Tibial artery (tissue), 4 donors: ENCODE data around the gene CERK.

Experiments used
- DNase-seq, 2 donors: peaks; one replicate each; pipeline ENCODE4 v3.0.0-alpha.2; 2019
- H3K27ac ChIP-seq, 2 donors: fragments of 200-600 bp; sonication (generic) in 1 of 2; 1 replicate in 1 of 2; 2 replicates in 1 of 2; pipeline ENCODE4 v1.5.1; 2018 to 2019; ENCODE audit warnings: mild to moderate bottlenecking in 1 of 2
- H3K27me3 ChIP-seq, 2 donors: fragments of 200-600 bp; sonication (generic) in 1 of 2; one replicate each; pipeline versions ENCODE4 v1.5.1 to v1.6.0; 2016 to 2019
- H3K36me3 ChIP-seq, 3 donors: fragments of 200-600 bp; sonication (generic) in 2 of 3; one replicate each; pipeline ENCODE4 v1.5.1; 2016 to 2019; ENCODE audit warnings: mild to moderate bottlenecking in 2 of 3
- H3K4me1 ChIP-seq, 4 donors: fragments of 200-600 bp; sonication (generic) in 2 of 4; 1 replicate in 3 of 4; 2 replicates in 1 of 4; pipeline ENCODE4 v1.5.1; 2016 to 2019
- H3K4me3 ChIP-seq, 2 donors: fragments of 200-600 bp; sonication (generic) in 1 of 2; 1 replicate in 1 of 2; 2 replicates in 1 of 2; pipeline ENCODE4 v1.5.1; 2018 to 2019; ENCODE audit warnings: mild to moderate bottlenecking in 2 of 2
- H3K9me3 ChIP-seq, 3 donors: fragments of 200-600 bp; sonication (generic) in 1 of 3; one replicate each; pipeline ENCODE4 v1.5.1; 2016 to 2019
- CTCF ChIP-seq, 2 experiments: fragments of 200-600 bp in 1 of 2; fragments of 450-650 bp in 1 of 2; IDR thresholded peaks; one replicate each; pipeline ENCODE4 v1.5.1; 2017 to 2019; ENCODE audit warnings: antibody characterized with exemption in 2 of 2, mild to moderate bottlenecking in 1 of 2, moderate library complexity in 1 of 2
- intact Hi-C: fragments of 100-400 bp; cut with DNase I; formaldehyde crosslinking; loops from one replicate; pipeline ENCODE4 v1.15.0; 2023; ENCODE audit warnings: low total_unique reads

CERK gene

GRCh38 chr22:46660604-46661201 is 77.3 kb downstream of the CERK start:
- H3K36me3 ChIP-seq, result peaks cover 0 to 44% (median 6%) of the 10 kb centered on the region in 3 donors
- no peak overlapping the region for H3K27ac ChIP-seq
- DNase-seq, result no peak
- H3K9me3 ChIP-seq, result no peaks in the 10 kb centered on the region
- H3K4me3 ChIP-seq, result no peak overlapping the region
- H3K4me1 ChIP-seq, result peaks cover 0 to 3% (median 0%) of the 10 kb centered on the region in 4 donors
- no peaks in the 10 kb centered on the region for H3K27me3 ChIP-seq
- TF ChIP-seq CTCF (IDR thresholded peaks at IDR 0.05), result no peak
- intact Hi-C loops, result no loop called here

GRCh38 chr22:46659791-46660186 is 78.3 kb downstream of the CERK start:
- TF ChIP-seq CTCF (IDR thresholded peaks at IDR 0.05), result no peak
- no peak overlapping the region for H3K27ac ChIP-seq
- H3K36me3 ChIP-seq, result peaks cover 0 to 35% (median 5%) of the 10 kb centered on the region in 3 donors
- no peaks in the 10 kb centered on the region for H3K9me3 ChIP-seq
- no peak for DNase-seq
- no peaks in the 10 kb centered on the region for H3K27me3 ChIP-seq
- H3K4me3 ChIP-seq, result no peak overlapping the region
- intact Hi-C loops, result no loop called here
- peaks cover 0 to 3% (median 0%) of the 10 kb centered on the region in 4 donors for H3K4me1 ChIP-seq

GRCh38 chr22:46659059-46659790 is 78.8 kb downstream of the CERK start:
- intact Hi-C loops, result no loop called here
- Histone ChIP-seq H3K9me3 (no peaks in the 10 kb centered on the region), H3K4me3 (no peak overlapping the region), H3K27ac (no peak overlapping the region), H3K4me1 (peaks cover 0 to 3% (median 0%) of the 10 kb centered on the region in 4 donors), H3K27me3 (no peaks in the 10 kb centered on the region), H3K36me3 (peaks cover 0 to 29% (median 5%) of the 10 kb centered on the region in 3 donors)
- no peak for DNase-seq
- no peak for TF ChIP-seq CTCF (IDR thresholded peaks at IDR 0.05)

GRCh38 chr22:46657996-46658947 is 79.8 kb downstream of the CERK start:
- Histone ChIP-seq H3K27ac (no peak overlapping the region), H3K4me1 (peaks cover 0 to 5% (median 0%) of the 10 kb centered on the region in 4 donors), H3K9me3 (no peaks in the 10 kb centered on the region), H3K4me3 (no peak overlapping the region), H3K36me3 (peaks cover 0 to 20% (median 5%) of the 10 kb centered on the region in 3 donors), H3K27me3 (no peaks in the 10 kb centered on the region)
- intact Hi-C loops, result no loop called here
- no peak for TF ChIP-seq CTCF (IDR thresholded peaks at IDR 0.05)
- DNase-seq, result no peak

- peaks cover 0 to 10% (median 0%) of the 10 kb centered on the region in 4 donors for H3K4me1 ChIP-seq
Observed at GRCh38 chr22:46657655-46657953, 80.4 kb downstream of the CERK start.

More at GRCh38 chr22:46657655-46657953, 80.4 kb downstream of the CERK start:
- Histone ChIP-seq H3K36me3 (peaks cover 0 to 13% (median 0%) of the 10 kb centered on the region in 3 donors), H3K27ac (no peak overlapping the region), H3K27me3 (no peaks in the 10 kb centered on the region), H3K4me3 (no peak overlapping the region), H3K9me3 (no peaks in the 10 kb centered on the region)
- TF ChIP-seq CTCF (IDR thresholded peaks at IDR 0.05), result no peak
- intact Hi-C loops, result no loop called here
- DNase-seq, result no peak
